ENCODE data around the gene FKTN. TPM values are rescaled to one million over a fixed set of nuclear protein-coding genes. Genes with fewer than 3 reads are reported as not detected.

FKTN gene
- total RNA-seq, 1 experiment from 2014 or later: 8.6 TPM

DNA sequence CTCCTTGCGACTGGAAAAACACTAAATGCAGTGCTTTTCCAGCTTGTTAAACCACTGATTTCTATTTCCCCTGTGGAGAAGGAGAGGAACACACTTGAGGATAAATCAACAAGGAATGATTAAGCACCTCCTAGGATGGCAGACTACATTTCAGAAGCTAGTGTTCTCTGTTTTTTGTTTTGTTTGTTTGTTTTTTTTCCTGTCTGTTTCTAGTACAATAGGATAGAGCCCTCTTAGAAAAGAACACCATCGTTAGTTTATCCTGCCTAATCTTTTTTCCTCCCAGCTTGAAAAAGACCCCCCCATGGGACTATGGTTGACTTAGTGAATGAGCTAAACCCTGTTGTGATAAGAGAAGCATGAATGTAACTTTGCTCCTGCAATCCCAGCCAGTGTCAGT is 100.4 kb downstream of the FKTN start:
- H3K36me3 Mint-ChIP-seq (ENCODE audit: insufficient read depth, unreplicated experiment): peaks cover 5% of the 10 kb centered on the region
- peaks cover 19% of the 10 kb centered on the region for H3K27me3 Mint-ChIP-seq (ENCODE audit: unreplicated experiment)
- H3K4me3 Mint-ChIP-seq (ENCODE audit: low read depth, unreplicated experiment): no peak overlapping the region
- CTCF ChIA-PET: no interaction called here
- no peak for TF ChIP-seq CTCF (IDR thresholded peaks at IDR 0.05; ENCODE audit: unreplicated experiment)
- BruUV-seq (replicated peaks): no TSS peak
- H3K27ac Mint-ChIP-seq (ENCODE audit: unreplicated experiment): no peak overlapping the region
- intact Hi-C loops (cut with micrococcal nuclease; ENCODE audit: unreplicated experiment): no loop called here
- H3K9me3 Mint-ChIP-seq (ENCODE audit: low read depth, unreplicated experiment): no peaks in the 10 kb centered on the region
- no peaks in the 10 kb centered on the region for H3K4me1 Mint-ChIP-seq (ENCODE audit: low read depth, unreplicated experiment)
- no peak for DNase-seq

DNA sequence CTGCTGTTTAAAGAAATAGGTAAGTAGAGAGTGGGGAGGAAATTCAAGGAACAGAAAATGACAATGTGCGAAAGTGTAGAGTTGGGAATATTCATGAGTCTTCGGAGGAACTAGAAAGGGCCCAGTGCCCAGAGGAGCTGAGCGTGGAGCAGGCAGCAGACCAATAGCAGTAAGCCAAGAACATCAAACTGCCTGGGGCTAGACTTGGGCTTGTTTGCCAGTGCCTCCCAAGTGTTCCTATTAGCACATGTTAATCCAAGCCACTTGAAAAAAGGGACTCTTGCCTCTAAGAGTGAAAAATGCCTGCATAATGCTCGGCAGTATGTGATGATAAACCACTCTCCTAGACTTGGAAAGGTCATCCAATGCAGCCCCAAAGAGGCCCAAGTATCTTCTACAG is 103.1 kb downstream of the FKTN start:
- Mint-ChIP-seq H3K27me3 (ENCODE audit: unreplicated experiment) (no peaks in the 10 kb centered on the region), H3K9me3 (ENCODE audit: low read depth, unreplicated experiment) (no peaks in the 10 kb centered on the region), H3K27ac (ENCODE audit: unreplicated experiment) (no peak overlapping the region), H3K4me3 (ENCODE audit: low read depth, unreplicated experiment) (no peak overlapping the region), H3K36me3 (ENCODE audit: insufficient read depth, unreplicated experiment) (peaks cover 5% of the 10 kb centered on the region), H3K4me1 (ENCODE audit: low read depth, unreplicated experiment) (no peaks in the 10 kb centered on the region)
- DNase-seq: no peak
- TF ChIP-seq CTCF (IDR thresholded peaks at IDR 0.05; ENCODE audit: unreplicated experiment): no peak
- intact Hi-C loops (cut with micrococcal nuclease; ENCODE audit: unreplicated experiment): no loop called here
- CTCF ChIA-PET: no interaction called here
- BruUV-seq (replicated peaks): no TSS peak

- no TSS peak for BruUV-seq (replicated peaks)
- H3K27ac Mint-ChIP-seq (ENCODE audit: unreplicated experiment): no peak within 1 kb of the TSS
These were observed 104.5 kb downstream of the FKTN start, which contains the start of gene TAL2 for GRCh38 chr9:105662184-105663104. TAL2 (plus strand) TSS chr9:105662457; CDS start chr9:105662497, 40 bp downstream.

GRCh38 chr9:105663914-105664313 is 106.0 kb downstream of the FKTN start:
- CTCF ChIA-PET: no interaction called here
- DNase-seq: no peak
- no peaks in the 10 kb centered on the region for H3K27me3 Mint-ChIP-seq (ENCODE audit: unreplicated experiment)
- H3K9me3 Mint-ChIP-seq (ENCODE audit: low read depth, unreplicated experiment): no peaks in the 10 kb centered on the region
- no TSS peak for BruUV-seq (replicated peaks)
- H3K4me3 Mint-ChIP-seq (ENCODE audit: low read depth, unreplicated experiment): no peak overlapping the region
- intact Hi-C loops (cut with micrococcal nuclease; ENCODE audit: unreplicated experiment): no loop called here
- H3K4me1 Mint-ChIP-seq (ENCODE audit: low read depth, unreplicated experiment): no peaks in the 10 kb centered on the region
- H3K27ac Mint-ChIP-seq (ENCODE audit: unreplicated experiment): no peak overlapping the region
- H3K36me3 Mint-ChIP-seq (ENCODE audit: insufficient read depth, unreplicated experiment): no peaks in the 10 kb centered on the region
- no peak for TF ChIP-seq CTCF (IDR thresholded peaks at IDR 0.05; ENCODE audit: unreplicated experiment)

More at GRCh38 chr9:105662184-105663104, 104.5 kb downstream of the FKTN start, which contains the start of gene TAL2:
- no peak for DNase-seq
- H3K36me3 Mint-ChIP-seq (ENCODE audit: insufficient read depth, unreplicated experiment): no peaks in the 10 kb centered on the region
- CTCF ChIA-PET: interaction anchor here (0.5 kb wide), 1 partner anchor 78 kb away, joined by 4 read pairs; no protein-coding TSS in a partner anchor
- no peaks in the 10 kb centered on the region for H3K9me3 Mint-ChIP-seq (ENCODE audit: low read depth, unreplicated experiment)
- H3K4me1 Mint-ChIP-seq (ENCODE audit: low read depth, unreplicated experiment): no peaks in the 10 kb centered on the region
- H3K27me3 Mint-ChIP-seq (ENCODE audit: unreplicated experiment): no peaks in the 10 kb centered on the region
- H3K4me3 Mint-ChIP-seq (ENCODE audit: low read depth, unreplicated experiment): no peak within 1 kb of the TSS
- TF ChIP-seq CTCF (IDR thresholded peaks at IDR 0.05; ENCODE audit: unreplicated experiment): no peak
- intact Hi-C loops (cut with micrococcal nuclease; ENCODE audit: unreplicated experiment): no loop called here
